GM12878 (cell line): ENCODE data around the gene SOX6. TPM values are rescaled to one million over a fixed set of nuclear protein-coding genes. Genes with fewer than 3 reads are reported as not detected.

Experiments used
- ATAC-seq: fragments of 200-7000 bp; cut with Tn5 transposase; 3 replicates; pipeline ENCODE4 v1.9.1; 2020; ENCODE audit warnings: mild to moderate bottlenecking, moderate library complexity
- BruUV-seq: library from RNA; stranded (reverse); fragments of 400-500 nt; replicated peaks from 2 replicates; lab custom pipeline; 2021; lab: Mats Ljungman, UMichigan
- CTCF ChIA-PET: fragments of 300-600 bp; sonication (Branson Sonifier 250); formaldehyde crosslinking; extraction: SDS; loops from one replicate; lab custom pipeline; 2021; ENCODE audit warnings: inconsistent platforms; lab: Yijun Ruan, JAX
- POLR2A ChIA-PET: fragments of 350-600 bp; formaldehyde crosslinking; extraction: SDS; loops from one replicate; lab custom pipeline; 2021; ENCODE audit warnings: inconsistent platforms; lab: Charles Lee
- RAD21 ChIA-PET: fragments of 300-600 bp; sonication (Branson Sonifier 250); formaldehyde crosslinking; loops from one replicate; lab custom pipeline; 2023; ENCODE audit warnings: antibody characterized with exemption; ENCODE audit not compliant: unreplicated experiment; lab: Charles Lee
- SMC1A ChIA-PET: fragments of 300-600 bp; sonication (Branson Sonifier 250); formaldehyde crosslinking; loops from one replicate; lab custom pipeline; 2023; ENCODE audit not compliant: unreplicated experiment, uncharacterized antibody; lab: Charles Lee
- DNase-seq: peaks from one replicate; pipeline ENCODE4 v3.0.0-alpha.2; 2011; ENCODE audit warnings: low read depth, low spot score
- FAIRE-seq: peaks from 3 replicates; lab custom pipeline; 2011; peaks lifted over from hg19 to GRCh38; lab: Jason Lieb, UNC
- H2AFZ ChIP-seq: 2 replicates; pipeline ENCODE4 v1.6.0; 2011; ENCODE audit warnings: low read depth, low read length, control low read depth; ENCODE audit not compliant: control insufficient read depth
- H3K27ac ChIP-seq: 2 replicates; pipeline ENCODE4 v1.5.1; 2011; ENCODE audit warnings: control low read depth; ENCODE audit not compliant: control insufficient read depth, insufficient read depth
- H3K27me3 ChIP-seq, 2 experiments: replicated peaks in 1 of 2; 2 replicates each; pipeline versions ENCODE4 v1.6.0 to v1.6.1; 2011; ENCODE audit warnings: low read length in 1 of 2; ENCODE audit not compliant: control insufficient read depth in 2 of 2, insufficient read depth in 2 of 2
- H3K36me3 ChIP-seq, 2 experiments: 2 replicates each; pipeline ENCODE4 v1.5.1; 2011; ENCODE audit warnings: low read length in 1 of 2; ENCODE audit not compliant: control insufficient read depth in 2 of 2, insufficient read depth in 2 of 2
- H3K4me1 ChIP-seq: 2 replicates; pipeline ENCODE4 v1.6.1; 2011; ENCODE audit warnings: mild to moderate bottlenecking, low read length, moderate library complexity, mixed read lengths; ENCODE audit not compliant: control insufficient read depth, insufficient read depth
- H3K4me2 ChIP-seq: 2 replicates; pipeline ENCODE4 v1.6.0; 2011; ENCODE audit warnings: control low read depth; ENCODE audit not compliant: control insufficient read depth, insufficient read depth
- H3K4me3 ChIP-seq: fragments of 200-600 bp; sonication (generic); 2 replicates; pipeline ENCODE4 v1.5.1; 2016
- H3K79me2 ChIP-seq: 2 replicates; pipeline ENCODE4 v1.6.0; 2011; ENCODE audit warnings: low read length; ENCODE audit not compliant: control insufficient read depth, insufficient read depth
- H3K9ac ChIP-seq: 2 replicates; pipeline ENCODE4 v1.8.0; 2011; ENCODE audit warnings: low read length, control low read depth, mixed read lengths; ENCODE audit not compliant: control insufficient read depth, insufficient read depth
- H3K9me3 ChIP-seq: replicated peaks from 3 replicates; pipeline ENCODE4 v1.5.1; 2011; ENCODE audit warnings: mild to moderate bottlenecking, low read length; ENCODE audit not compliant: control insufficient read depth, insufficient read depth
- H4K20me1 ChIP-seq: 2 replicates; pipeline ENCODE4 v1.6.0; 2011; ENCODE audit not compliant: control insufficient read depth, insufficient read depth
- EGR1 ChIP-seq, 2 experiments: IDR thresholded peaks; 1 replicate in 1 of 2; 2 replicates in 1 of 2; pipeline ENCODE4 v1.6.1; 2011 to 2012; ENCODE audit warnings: low read depth in 2 of 2, low read length in 2 of 2, borderline replicate concordance in 1 of 2, mild to moderate bottlenecking in 1 of 2, moderate library complexity in 1 of 2
- EP300 ChIP-seq, 2 experiments: fragments of 150-350 bp in 1 of 2; IDR thresholded peaks; 2 replicates each; pipeline ENCODE4 v1.6.1; 2011 to 2012; ENCODE audit warnings: low read depth in 2 of 2, low read length in 2 of 2, borderline replicate concordance in 1 of 2, improper control_type of control experiment in 1 of 2, inconsistent platforms in 1 of 2; ENCODE audit not compliant: control insufficient read depth in 1 of 2
- HDGF ChIP-seq: fragments of 450-650 bp; IDR thresholded peaks from 2 replicates; pipeline ENCODE4 v1.6.1; 2016; ENCODE audit warnings: antibody characterized with exemption
- IKZF1 ChIP-seq: fragments of 450-650 bp; conservative IDR thresholded peaks from 2 replicates; pipeline ENCODE4 v1.6.1; 2017; ENCODE audit warnings: antibody characterized with exemption, mild to moderate bottlenecking
- IKZF2 ChIP-seq, 2 experiments: fragments of 450-650 bp; IDR thresholded peaks; 2 replicates each; pipeline ENCODE4 v1.6.1; 2017; ENCODE audit warnings: mild to moderate bottlenecking in 2 of 2, moderate library complexity in 2 of 2
- JUNB ChIP-seq: IDR thresholded peaks from 2 replicates; pipeline ENCODE4 v1.6.1; 2016; ENCODE audit warnings: antibody characterized with exemption, mild to moderate bottlenecking
- MTA2 ChIP-seq: fragments of 450-650 bp; IDR thresholded peaks from 2 replicates; pipeline ENCODE4 v1.6.1; 2016; ENCODE audit warnings: low read depth, mild to moderate bottlenecking, moderate library complexity
- RELA ChIP-seq: fragments of 450-650 bp; IDR thresholded peaks from 2 replicates; pipeline ENCODE4 v1.8.0; 2014; ENCODE audit warnings: borderline replicate concordance; ENCODE audit not compliant: partially characterized antibody
- SIN3A ChIP-seq: IDR thresholded peaks from 2 replicates; pipeline ENCODE4 v1.6.1; 2012; ENCODE audit warnings: low read depth, low read length, improper control_type of control experiment
- SIX5 ChIP-seq: IDR thresholded peaks from 2 replicates; pipeline ENCODE4 v1.6.1; 2011; ENCODE audit warnings: mild to moderate bottlenecking, low read depth, low read length, moderate library complexity; ENCODE audit not compliant: severe bottlenecking
- SP1 ChIP-seq: IDR thresholded peaks from one replicate; pipeline ENCODE4 v1.6.1; 2011; ENCODE audit warnings: low read depth, low read length
- TCF3 ChIP-seq: IDR thresholded peaks from 2 replicates; pipeline ENCODE4 v1.6.1; 2012; ENCODE audit warnings: low read depth, mild to moderate bottlenecking, low read length, borderline replicate concordance; ENCODE audit not compliant: insufficient read depth
- ZNF274 ChIP-seq: IDR thresholded peaks from one replicate; pipeline ENCODE4 v1.8.0; 2011; ENCODE audit not compliant: insufficient read length, insufficient read depth
- ZSCAN29 ChIP-seq: fragments of 450-650 bp; IDR thresholded peaks from 2 replicates; pipeline ENCODE4 v1.6.1; 2017; ENCODE audit warnings: mild to moderate bottlenecking, moderate library complexity
- WGBS: methylation state at CpG from one replicate; pipeline ENCODE4 v1.1.6; 2016; ENCODE audit warnings: low lambda C conversion rate; ENCODE audit not compliant: insufficient replicate concordance, insufficient coverage; ENCODE audit errors: missing lambda C conversion rate; 5-methylcytosine and 5-hydroxymethylcytosine counted together
- in situ Hi-C: fragments of 300-500 bp; cut with MboI; formaldehyde crosslinking; loops from 9 replicates; pipeline ENCODE4 v1.14.3; 2018; ENCODE audit warnings: mixed read lengths
- intact Hi-C: fragments of 100-400 bp; cut with micrococcal nuclease; formaldehyde crosslinking; loops from one replicate; pipeline ENCODE4 v1.14.2; 2022; ENCODE audit not compliant: unreplicated experiment
- polyA plus RNA-seq, 11 experiments: library from polyadenylated mRNA; depleted of rRNA in 4 of 11; unstranded in 6 of 11; stranded (reverse) in 5 of 11; fragments of >200 nt; fragmentation: Nextera tagmentation in 4 of 11; fragmentation: Illumina TruSeq in 1 of 11; extraction: Ambion mirVana in 4 of 11; extraction: Trizol in 1 of 11; gene quantifications; 1 replicate in 1 of 11; 2 replicates in 10 of 11; pipeline versions ENCODE4 v1.2.1 to v1.2.3, GENCODE V29; 2011 to 2016; ENCODE audit warnings: inconsistent platforms in 2 of 11, missing spikeins in 2 of 11, low read depth in 1 of 11
- total RNA-seq, 4 experiments: library from RNA; depleted of rRNA in 3 of 4; stranded (reverse); fragments of >200 nt in 3 of 4; fragmentation: Illumina TruSeq in 1 of 4; extraction: Trizol in 1 of 4; gene quantifications; 2 replicates each; pipeline versions ENCODE4 v1.2.1 to v1.2.3, GENCODE V29; 2013 to 2021
- TF ChIP-seq, protein P1 (sequence below): fragments of 450-650 bp; conservative IDR thresholded peaks from 2 replicates; pipeline ENCODE4 v1.6.1; 2017; ENCODE audit warnings: mild to moderate bottlenecking, moderate library complexity

SOX6 gene
- total and polyA plus RNA-seq, 10 of the 15 experiments (the other 5 are each of a cell fraction or from before 2014, with no cell fraction given): 0.03 to 0.71 (median 0.29) TPM; not detected in 4

GRCh38 chr11:15976433-15977045 lies 379.8 kb downstream of the SOX6 start:
- no peak overlapping the region for H3K9ac ChIP-seq
- 36% methylated on average over 7 of the region's 7 CpGs for WGBS
- H2AFZ ChIP-seq: no peak overlapping the region
- H3K27ac ChIP-seq: no peak overlapping the region
- in situ Hi-C loops: no loop called here
- RAD21 ChIA-PET: interaction anchor here (1.6 kb wide), 1 partner anchor 36 kb away, joined by 6 read pairs; no protein-coding TSS in a partner anchor
- POLR2A ChIA-PET: no interaction called here
- H3K36me3 ChIP-seq: no peaks in the 10 kb centered on the region
- H3K9me3 ChIP-seq: no peaks in the 10 kb centered on the region
- H3K4me3 ChIP-seq: no peak overlapping the region
- TF ChIP-seq IKZF2 (IDR thresholded peaks at IDR 0.05): 0 out of 4 replicates have a peak, but pooled peaks of 1 of the 2 experiments have one; percentile 15
- no peak for TF ChIP-seq EP300 (IDR thresholded peaks at IDR 0.05; ENCODE audit: borderline replicate concordance in 1 of 2, control insufficient read depth in 1 of 2, low read depth in 2 of 2, low read length in 2 of 2)
- TF ChIP-seq, all 136 proteins: peak for 1
- CTCF ChIA-PET: interaction anchor here (0.7 to 2.3 kb wide), 2 partner anchors 11 to 41 kb away, joined by 3 to 14 read pairs; no protein-coding TSS in a partner anchor
- Histone ChIP-seq H3K4me1 (no peaks in the 10 kb centered on the region), H3K27me3 (no peaks in the 10 kb centered on the region), H3K4me2 (no peak overlapping the region), H3K79me2 (no peaks in the 10 kb centered on the region), H4K20me1 (no peaks in the 10 kb centered on the region)
- intact Hi-C loops: no loop called here
- ATAC-seq (peak; percentile 29; the same call in 1 of the 3 replicates), FAIRE-seq (no peak), DNase-seq (no peak)
- no TSS peak for BruUV-seq
- SMC1A ChIA-PET: interaction anchor here (1.2 to 1.7 kb wide), 3 partner anchors 11 to 30 kb away, joined by 3 to 6 read pairs (median 3); no protein-coding TSS in a partner anchor

DNA sequence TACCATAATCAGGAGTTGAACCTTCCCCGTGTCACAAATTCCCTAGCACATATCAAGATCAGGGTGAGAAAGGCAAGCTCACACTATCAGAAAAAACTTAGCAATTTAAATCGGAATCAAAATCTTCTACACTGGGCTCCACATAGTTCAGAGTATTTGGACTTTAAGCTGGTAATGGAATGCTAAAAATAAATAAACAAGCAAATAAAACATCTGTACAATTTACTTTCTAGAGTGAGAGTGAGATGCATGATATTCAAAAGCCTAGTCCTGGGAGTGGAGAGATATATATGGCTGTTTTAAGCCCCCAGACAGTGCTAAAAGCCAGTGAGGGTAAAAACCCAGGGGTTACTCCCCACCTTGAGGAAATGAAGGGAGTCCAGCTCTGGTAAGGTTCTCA lies 380.6 kb downstream of the SOX6 start:
- WGBS: 56% methylated on average over 2 of the region's 2 CpGs
- Histone ChIP-seq H3K4me2 (no peak overlapping the region), H3K79me2 (no peaks in the 10 kb centered on the region), H3K4me1 (no peaks in the 10 kb centered on the region), H3K4me3 (no peak overlapping the region), H4K20me1 (no peaks in the 10 kb centered on the region), H2AFZ (no peak overlapping the region), H3K27me3 (no peaks in the 10 kb centered on the region), H3K9me3 (no peaks in the 10 kb centered on the region), H3K9ac (no peak overlapping the region), H3K27ac (no peak overlapping the region), H3K36me3 (no peaks in the 10 kb centered on the region)
- no peak for FAIRE-seq
- ChIA-PET SMC1A (interaction anchor here (0.7 to 1.7 kb wide), 6 partner anchors 10 to 821 kb away, joined by 3 to 6 read pairs (median 4); no protein-coding TSS in a partner anchor), RAD21 (interaction anchor here (0.8 to 1.6 kb wide), 3 partner anchors 11 to 55 kb away, joined by 3 to 6 read pairs (median 4); no protein-coding TSS in a partner anchor), POLR2A (no interaction called here), CTCF (interaction anchor here (0.8 to 2.3 kb wide), 5 partner anchors 12 to 62 kb away, joined by 3 to 14 read pairs (median 3); no protein-coding TSS in a partner anchor)
- ATAC-seq: no peak
- intact Hi-C loops: no loop called here
- no TSS peak for BruUV-seq
- in situ Hi-C loops: no loop called here
- no peak for DNase-seq
- TF ChIP-seq EGR1 (IDR thresholded peaks at IDR 0.05; ENCODE audit: borderline replicate concordance in 1 of 2, low read depth in 2 of 2, low read length in 2 of 2): no peak
- no peak for TF ChIP-seq MTA2
- TF ChIP-seq ZNF274: no peak
- TF ChIP-seq RELA: no peak
- no peak for TF ChIP-seq SIN3A
- TF ChIP-seq TCF3: no peak
- TF ChIP-seq HDGF: no peak
- no peak for TF ChIP-seq SIX5
- TF ChIP-seq IKZF1: no peak
- no peak for TF ChIP-seq JUNB
- TF ChIP-seq, protein P1, sequence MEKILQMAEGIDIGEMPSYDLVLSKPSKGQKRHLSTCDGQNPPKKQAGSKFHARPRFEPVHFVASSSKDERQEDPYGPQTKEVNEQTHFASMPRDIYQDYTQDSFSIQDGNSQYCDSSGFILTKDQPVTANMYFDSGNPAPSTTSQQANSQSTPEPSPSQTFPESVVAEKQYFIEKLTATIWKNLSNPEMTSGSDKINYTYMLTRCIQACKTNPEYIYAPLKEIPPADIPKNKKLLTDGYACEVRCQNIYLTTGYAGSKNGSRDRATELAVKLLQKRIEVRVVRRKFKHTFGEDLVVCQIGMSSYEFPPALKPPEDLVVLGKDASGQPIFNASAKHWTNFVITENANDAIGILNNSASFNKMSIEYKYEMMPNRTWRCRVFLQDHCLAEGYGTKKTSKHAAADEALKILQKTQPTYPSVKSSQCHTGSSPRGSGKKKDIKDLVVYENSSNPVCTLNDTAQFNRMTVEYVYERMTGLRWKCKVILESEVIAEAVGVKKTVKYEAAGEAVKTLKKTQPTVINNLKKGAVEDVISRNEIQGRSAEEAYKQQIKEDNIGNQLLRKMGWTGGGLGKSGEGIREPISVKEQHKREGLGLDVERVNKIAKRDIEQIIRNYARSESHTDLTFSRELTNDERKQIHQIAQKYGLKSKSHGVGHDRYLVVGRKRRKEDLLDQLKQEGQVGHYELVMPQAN: no peak
- no peak for TF ChIP-seq ZSCAN29
- TF ChIP-seq SP1: no peak
